GM12891 (cell line): ENCODE measurements around the gene YPEL5.
A peak's percentile ranks its signal among the peaks of the same experiment; 100 is the strongest.
"Not testable (repeated sequence)": the region's sequence is repeated elsewhere in the genome, so short reads cannot be mapped to it uniquely, and the experiment has no call there.

Source experiments
- DNase-seq: peaks from one replicate; pipeline ENCODE4 v3.0.0; 2011; ENCODE audit warnings: low spot score; ENCODE audit not compliant: insufficient read length
- FAIRE-seq: peaks from 2 replicates; lab custom pipeline; 2011; peaks lifted over from hg19 to GRCh38; lab: Jason Lieb, UNC
- PAX5 ChIP-seq: IDR thresholded peaks from 2 replicates; pipeline ENCODE4 v1.6.1; 2011; ENCODE audit warnings: low read length, moderate library complexity, mild to moderate bottlenecking; ENCODE audit not compliant: insufficient read depth, severe bottlenecking
- POLR2A ChIP-seq: IDR thresholded peaks from 2 replicates; pipeline ENCODE4 v1.6.1; 2011; ENCODE audit warnings: low read depth, low read length, control low read depth
- POLR2AphosphoS5 ChIP-seq: IDR thresholded peaks from 2 replicates; pipeline ENCODE4 v1.6.1; 2011; ENCODE audit warnings: low read depth, low read length, control low read depth
- POU2F2 ChIP-seq: IDR thresholded peaks from 2 replicates; pipeline ENCODE4 v1.6.1; 2011; ENCODE audit warnings: low read depth, mild to moderate bottlenecking, control low read depth, low read length, moderate library complexity
- SPI1 ChIP-seq: IDR thresholded peaks from 2 replicates; pipeline ENCODE4 v1.6.1; 2011; ENCODE audit warnings: low read depth, low read length, control low read depth
- TAF1 ChIP-seq: IDR thresholded peaks from 2 replicates; pipeline ENCODE4 v1.6.1; 2011; ENCODE audit warnings: low read depth, low read length, control low read depth

YPEL5 gene

GRCh38 chr2:30110773-30111172 is 36.0 kb upstream of the YPEL5 start:
- no peak for FAIRE-seq
- no peak for TF ChIP-seq SPI1
- no peak for DNase-seq

- FAIRE-seq, DNase-seq: not testable (repeated sequence)
These were observed 35.6 kb upstream of the YPEL5 start for GRCh38 chr2:30111186-30111585.

GRCh38 chr2:30112561-30112960 is 34.2 kb upstream of the YPEL5 start:
- DNase-seq (no peak), FAIRE-seq (no peak)
- no peak for TF ChIP-seq TAF1
- no peak for TF ChIP-seq SPI1
- TF ChIP-seq PAX5 = no peak
- no peak for TF ChIP-seq POU2F2
- no peak for TF ChIP-seq POLR2AphosphoS5
- no peak for TF ChIP-seq POLR2A

GRCh38 chr2:30113617-30114293 is 33.1 kb upstream of the YPEL5 start:
- FAIRE-seq (no peak), DNase-seq (no peak)

GRCh38 chr2:30115141-30115980 is 31.4 kb upstream of the YPEL5 start:
- FAIRE-seq (peak; percentile 69), DNase-seq (peak; percentile 45)
- TF ChIP-seq POLR2A (no peak), SPI1 (0 out of 2 replicates have a peak, but pooled peaks have one; percentile 42)

More at GRCh38 chr2:30113617-30114293, 33.1 kb upstream of the YPEL5 start:
- no peak for TF ChIP-seq POU2F2
- no peak for TF ChIP-seq POLR2AphosphoS5
- TF ChIP-seq PAX5 = no peak
- TF ChIP-seq POLR2A = no peak
- TF ChIP-seq TAF1 = no peak
- TF ChIP-seq SPI1 = no peak

- DNase-seq (no peak), FAIRE-seq (no peak)
- TF ChIP-seq POLR2A (no peak), POLR2AphosphoS5 (no peak), SPI1 (no peak), POU2F2 (no peak), PAX5 (no peak)
These were observed 30.9 kb upstream of the YPEL5 start for GRCh38 chr2:30115981-30116285.

GRCh38 chr2:30122362-30122761 is 24.4 kb upstream of the YPEL5 start:
- TF ChIP-seq PAX5 = no peak
- no peak for TF ChIP-seq POU2F2
- no peak for TF ChIP-seq TAF1
- TF ChIP-seq POLR2A = no peak
- no peak for TF ChIP-seq SPI1
- TF ChIP-seq POLR2AphosphoS5 = no peak
- no peak for DNase-seq
- no peak for FAIRE-seq

GRCh38 chr2:30127016-30127893 is 19.6 kb upstream of the YPEL5 start:
- DNase-seq = no peak
- TF ChIP-seq SPI1 = no peak
- TF ChIP-seq POLR2A = no peak
- no peak for TF ChIP-seq TAF1
- TF ChIP-seq POLR2AphosphoS5 = no peak
- TF ChIP-seq POU2F2 = no peak
- FAIRE-seq = no peak

- TF ChIP-seq TAF1 (no peak), PAX5 (no peak), POU2F2 (no peak), POLR2AphosphoS5 (no peak), SPI1 (no peak), POLR2A (no peak)
These were observed 12.2 kb upstream of the YPEL5 start for GRCh38 chr2:30134582-30134981.

GRCh38 chr2:30135541-30135940 is 11.3 kb upstream of the YPEL5 start:
- TF ChIP-seq POLR2AphosphoS5 (no peak), SPI1 (no peak), POU2F2 (no peak)
- FAIRE-seq = no peak
- DNase-seq = no peak

More at GRCh38 chr2:30134582-30134981, 12.2 kb upstream of the YPEL5 start:
- FAIRE-seq (no peak), DNase-seq (no peak)
